HUDEP-2 (cell line): ENCODE results near the gene TTC38.

Experiments
- DNase-seq, 76 experiments: peaks; one replicate each; lab custom pipeline; 2025; ENCODE audit not compliant: unreplicated experiment in 76 of 76; lab: John Stamatoyannopoulos, UW

The TTC38 gene

DNA sequence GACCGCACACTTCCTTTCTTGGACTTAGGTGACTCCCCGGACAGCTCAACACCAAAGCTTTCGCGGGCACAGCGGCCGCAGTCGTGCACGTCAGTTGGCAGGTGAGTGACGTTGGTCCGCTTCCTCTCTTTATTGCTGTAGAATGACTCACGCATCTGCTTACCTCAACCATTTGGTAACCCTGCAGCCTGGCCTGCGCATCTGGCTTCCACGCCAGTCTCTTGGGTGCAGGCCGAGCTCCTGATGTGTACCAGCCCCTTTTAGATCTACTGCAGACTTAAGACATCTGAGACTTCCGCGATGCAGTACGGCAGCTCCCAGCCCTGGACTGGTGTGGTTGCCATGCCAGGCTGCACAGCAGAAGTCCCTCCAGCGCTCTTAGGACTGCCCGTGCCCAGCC lies 55.4 kb downstream of the TTC38 start:
- DNase-seq = no peak

DNA sequence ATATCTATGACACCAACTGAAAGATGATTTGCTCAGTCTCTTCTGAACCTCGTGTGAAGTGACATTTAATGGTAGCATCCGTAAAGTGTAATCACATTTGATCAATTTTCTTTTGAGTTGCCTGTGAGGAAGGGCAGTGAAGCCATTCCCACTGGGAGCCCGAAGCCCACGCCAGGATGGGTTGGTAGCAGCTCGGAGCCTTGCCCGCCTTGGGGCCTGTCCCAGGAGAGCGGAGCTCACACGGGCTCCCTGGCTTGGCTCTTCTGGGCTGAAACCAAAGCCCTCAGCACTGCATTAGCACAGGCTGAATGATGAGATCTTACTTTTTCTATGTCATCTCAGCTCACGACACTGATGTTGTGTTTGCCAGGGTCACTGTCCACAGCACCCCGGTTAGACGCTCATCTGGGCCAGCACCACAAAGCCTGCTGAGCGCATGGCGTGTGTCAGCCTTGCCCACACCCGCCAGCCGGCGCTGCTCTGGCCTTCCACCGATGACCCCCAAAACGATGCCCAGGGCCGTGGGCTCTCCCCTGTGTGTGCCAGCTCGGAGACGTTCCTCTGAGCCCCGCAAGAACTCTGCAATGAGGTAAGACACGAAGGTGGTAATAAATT lies 58.4 kb downstream of the TTC38 start:
- DNase-seq = no peak

DNA sequence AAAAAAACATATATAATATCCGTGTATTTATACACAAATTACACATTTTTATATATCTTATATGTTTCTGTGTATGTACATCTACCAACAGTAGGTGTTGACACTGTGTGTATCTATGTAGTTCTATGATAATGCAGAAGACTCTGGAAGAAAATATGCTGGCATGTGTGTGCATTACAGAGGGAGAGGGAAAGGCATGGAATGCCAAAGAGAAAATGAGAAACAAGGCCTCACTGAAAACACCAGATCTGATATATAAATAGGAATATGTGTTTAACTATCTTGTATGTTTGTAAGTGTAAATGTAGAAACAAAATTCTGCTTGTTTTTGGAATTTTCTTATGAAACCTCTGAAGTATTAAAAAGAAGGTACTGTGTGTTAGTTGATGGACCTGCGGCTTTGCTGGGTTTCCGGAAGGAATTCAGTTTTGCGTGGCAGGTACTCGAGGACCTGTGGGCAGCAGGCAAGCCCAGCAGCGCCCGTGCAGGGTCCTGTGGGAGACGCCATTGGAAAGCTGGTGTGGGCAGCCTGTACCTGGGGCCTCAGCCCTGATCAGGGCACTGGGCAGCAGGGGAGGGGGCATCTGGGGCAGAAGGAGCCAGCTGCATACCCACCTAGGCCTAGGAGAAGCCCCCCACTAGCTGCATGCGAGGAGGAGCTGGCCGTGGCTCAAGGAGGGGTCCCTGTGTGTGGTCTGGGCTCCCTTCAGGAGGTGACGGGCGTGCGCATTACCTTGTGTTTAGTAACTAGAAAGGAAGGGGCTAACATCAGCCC lies 60.1 kb downstream of the TTC38 start:
- no peak for DNase-seq

DNA sequence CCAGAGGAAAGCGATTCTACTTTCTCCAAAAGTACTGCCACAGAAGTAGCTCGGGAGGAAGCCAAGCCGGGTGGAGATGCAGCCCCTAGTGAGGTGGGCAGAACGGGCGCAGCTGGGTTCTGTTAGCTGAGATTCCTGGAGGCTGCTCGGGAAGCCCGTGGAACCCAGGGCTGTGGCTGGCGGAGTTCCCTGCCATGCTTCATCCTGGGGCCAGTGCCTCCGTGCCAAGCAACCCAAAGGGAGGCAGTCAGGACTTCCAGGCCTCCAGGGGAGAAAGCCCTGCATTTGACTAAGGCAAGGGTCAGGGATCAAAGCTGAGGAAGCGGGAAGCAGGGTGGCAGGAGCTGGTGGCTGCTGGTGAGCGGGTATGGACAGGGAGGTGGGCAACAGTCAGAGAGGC lies 61.0 kb downstream of the TTC38 start:
- DNase-seq = no peak

DNA sequence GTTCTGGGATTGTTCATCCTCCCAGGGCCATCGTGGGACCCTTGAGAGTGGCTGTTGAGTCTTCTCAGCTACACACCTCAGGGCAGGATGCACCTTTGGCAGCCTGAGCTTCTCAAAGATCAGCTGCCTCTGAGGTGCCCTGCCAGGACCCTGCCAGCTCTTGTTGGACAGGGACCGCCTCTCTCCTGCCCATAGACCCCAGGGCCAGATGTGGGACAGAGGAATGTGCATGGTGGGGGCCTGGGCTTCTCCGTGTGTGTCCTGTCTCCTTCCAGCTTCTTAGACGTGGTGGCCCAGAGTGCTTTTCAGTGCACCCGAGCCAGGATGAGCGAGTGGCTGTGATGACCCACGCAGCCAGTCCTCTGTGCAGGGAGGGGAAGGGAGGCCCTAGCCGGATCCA lies 61.8 kb downstream of the TTC38 start:
- DNase-seq = no peak

DNA sequence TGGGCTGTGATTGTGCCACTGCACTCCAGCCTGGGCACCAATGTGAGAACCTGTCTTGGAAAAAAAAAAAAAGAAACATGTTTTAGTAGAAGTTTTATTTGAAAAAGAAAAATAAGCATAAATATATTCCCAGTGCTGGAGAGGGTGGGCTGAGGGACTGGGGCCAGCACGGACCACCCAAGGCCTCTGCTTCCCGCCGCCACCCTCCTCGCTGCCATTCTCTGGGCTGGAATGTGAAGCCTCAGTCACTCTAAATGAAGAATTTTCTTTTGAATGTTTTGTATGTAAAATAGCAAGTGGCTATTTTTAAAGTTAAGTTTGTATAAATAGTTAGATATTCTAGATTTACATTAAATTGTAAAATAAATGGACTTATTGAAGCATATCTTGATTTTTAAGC lies 62.6 kb downstream of the TTC38 start:
- no peak for DNase-seq

DNA sequence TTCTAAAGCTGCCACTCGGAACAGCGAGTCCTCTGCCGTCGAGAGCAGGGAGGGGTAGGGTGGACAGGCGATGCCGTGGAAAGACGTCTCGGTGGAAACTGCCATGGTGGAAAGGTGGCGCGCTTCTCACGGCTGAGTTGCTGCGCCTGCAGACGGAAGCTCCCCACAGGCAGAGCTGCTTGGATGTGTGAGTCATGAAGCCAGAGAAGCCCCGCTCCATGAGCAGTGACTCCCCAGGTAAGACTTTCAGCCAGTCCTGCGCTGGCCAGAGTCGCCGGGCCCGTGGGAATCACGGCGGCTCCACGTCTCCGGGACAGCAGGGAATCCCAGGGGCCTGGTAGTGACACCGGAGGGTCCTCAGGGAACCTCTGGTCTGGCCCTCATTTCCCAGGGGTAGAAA lies 63.7 kb downstream of the TTC38 start:
- no peak for DNase-seq

DNA sequence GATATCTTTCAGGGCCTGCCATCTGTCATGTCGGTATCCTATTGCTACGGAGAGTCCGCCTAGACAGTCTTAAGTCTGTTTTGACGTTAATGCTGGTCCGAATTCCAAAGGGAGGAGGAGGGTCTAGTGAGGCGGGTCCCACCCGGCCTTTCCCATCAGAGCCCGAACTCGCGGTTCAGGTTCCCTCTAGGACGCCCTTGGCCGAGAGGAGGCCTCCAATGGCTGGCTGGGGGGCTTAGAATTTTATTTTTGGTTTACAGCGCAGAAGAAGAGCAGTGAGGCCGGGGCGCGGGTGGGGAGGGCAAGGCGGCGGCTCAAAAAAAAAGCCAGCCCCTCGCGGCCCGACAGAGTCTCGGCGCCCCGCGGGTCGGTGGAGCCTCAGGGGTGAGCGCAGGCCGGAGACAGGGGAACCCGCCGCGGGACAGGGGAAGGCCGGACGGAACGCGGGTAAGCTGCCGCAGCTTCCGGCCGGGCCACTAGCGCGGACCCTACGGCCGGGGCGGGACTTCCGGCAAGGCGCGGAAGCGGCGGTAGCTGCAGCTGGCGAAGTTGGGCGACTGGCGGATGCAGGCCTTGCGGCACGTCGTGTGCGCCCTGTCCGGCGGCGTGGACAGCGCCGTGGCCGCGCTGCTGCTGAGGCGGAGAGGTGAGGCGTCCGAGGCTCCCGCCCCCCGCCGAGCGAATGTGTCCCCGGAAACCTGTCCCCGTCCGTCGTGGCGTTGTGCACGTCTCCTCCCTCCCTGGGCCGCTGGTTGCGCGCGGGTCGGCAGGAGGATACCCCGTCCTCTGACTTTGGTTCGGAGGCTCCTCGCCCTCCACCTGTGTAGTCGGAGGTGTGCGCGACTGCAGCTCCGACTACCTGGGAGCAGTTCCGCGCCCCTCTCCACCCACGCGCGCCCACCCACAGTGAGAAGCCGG lies 67.7 kb downstream of the TTC38 start, which contains the start of gene TRMU:
Gene TRMU (plus strand): TSS at position 514 of the 918 bp plus-strand sequence. CDS start 51 bp downstream, at position 565.
- peak in 70 of 76 experiments; percentile 19 to 80 (median 66) for DNase-seq

DNA sequence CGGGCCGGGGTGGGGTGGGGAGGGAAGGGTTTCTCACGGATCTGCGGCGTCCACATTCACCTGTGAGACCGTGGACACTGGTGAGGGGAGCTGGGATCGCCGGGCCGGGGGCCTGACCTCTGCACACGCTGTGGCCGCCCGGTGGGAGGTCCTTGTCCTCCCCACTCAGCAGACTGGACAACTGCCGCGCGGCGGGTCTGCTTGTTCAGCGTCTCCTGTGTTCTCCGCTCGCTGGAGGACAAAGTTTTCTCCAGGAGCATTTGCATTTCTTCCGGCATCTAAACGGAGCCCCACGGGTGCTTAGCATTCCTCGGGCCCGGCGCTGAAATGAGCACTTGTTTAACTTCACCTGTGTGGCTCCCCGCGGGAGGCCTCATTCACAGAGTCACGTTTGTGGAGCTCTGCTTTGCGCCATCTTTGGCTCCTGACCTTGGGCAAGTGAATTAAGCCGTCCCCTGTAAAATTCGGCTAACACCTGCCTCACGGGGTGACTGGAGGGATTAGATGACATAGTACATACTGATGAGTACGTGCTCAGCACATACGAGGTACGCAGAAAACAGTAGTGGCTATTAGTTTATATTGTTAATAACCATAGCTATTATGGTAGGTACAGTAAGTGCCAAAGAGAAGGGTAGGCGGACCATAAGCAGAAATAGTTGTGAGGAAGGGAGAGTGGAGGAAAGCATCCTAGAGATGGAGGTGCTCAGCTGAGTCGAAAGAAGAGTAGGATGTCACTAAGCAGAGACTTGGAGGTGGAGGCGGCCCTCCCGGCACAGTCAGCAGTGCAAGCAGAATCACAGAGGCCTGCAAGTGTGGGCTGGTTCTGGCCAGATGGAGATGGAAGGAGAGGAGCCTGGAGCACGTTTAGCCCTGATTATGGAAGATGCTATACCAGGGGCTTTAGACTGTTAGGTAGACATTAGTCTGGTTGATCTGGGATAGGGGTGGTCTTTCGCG lies 68.6 kb downstream of the TTC38 start:
- peak in 3 of 76 experiments; percentile 4 to 27 (median 10) for DNase-seq

DNA sequence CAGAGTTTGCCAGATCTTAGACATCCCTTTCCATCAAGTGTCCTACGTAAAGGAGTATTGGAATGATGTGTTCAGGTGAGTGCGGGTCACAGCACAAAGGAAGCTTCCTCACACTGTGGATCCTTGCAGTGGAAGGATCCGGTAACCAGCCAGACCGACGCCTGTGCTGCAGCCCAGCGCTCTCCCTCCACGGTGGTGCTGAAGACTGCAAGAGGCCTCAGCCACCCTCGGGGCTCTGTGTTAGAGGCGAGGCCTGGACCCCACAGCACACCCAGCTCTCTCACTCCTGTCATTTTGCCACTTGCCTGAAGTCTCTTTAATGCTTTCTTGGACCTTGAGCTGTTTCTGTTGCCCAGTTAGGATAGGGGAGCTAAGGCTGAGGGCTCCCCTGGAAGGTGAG lies 70.1 kb downstream of the TTC38 start:
- DNase-seq = no peak

DNA sequence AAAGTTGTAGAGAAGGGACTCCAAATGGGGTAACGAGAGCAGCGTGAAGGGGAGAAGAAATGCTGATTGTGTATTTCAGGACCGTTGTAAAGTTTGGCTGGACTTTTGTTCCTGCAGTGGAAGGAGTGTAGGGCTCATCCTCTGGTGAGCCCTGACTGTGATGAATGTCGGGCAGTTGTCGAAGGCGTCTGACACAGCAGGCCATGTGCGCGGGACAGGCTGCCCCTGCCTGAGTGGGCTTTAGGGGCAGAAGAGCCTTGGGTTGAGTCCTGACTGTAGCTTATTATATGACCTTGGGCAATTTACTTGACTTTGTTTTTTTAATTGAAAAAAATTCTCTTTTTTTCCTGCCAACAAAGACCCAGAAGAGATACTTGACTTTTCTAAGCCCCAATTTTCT lies 70.8 kb downstream of the TTC38 start:
- DNase-seq = no peak

DNA sequence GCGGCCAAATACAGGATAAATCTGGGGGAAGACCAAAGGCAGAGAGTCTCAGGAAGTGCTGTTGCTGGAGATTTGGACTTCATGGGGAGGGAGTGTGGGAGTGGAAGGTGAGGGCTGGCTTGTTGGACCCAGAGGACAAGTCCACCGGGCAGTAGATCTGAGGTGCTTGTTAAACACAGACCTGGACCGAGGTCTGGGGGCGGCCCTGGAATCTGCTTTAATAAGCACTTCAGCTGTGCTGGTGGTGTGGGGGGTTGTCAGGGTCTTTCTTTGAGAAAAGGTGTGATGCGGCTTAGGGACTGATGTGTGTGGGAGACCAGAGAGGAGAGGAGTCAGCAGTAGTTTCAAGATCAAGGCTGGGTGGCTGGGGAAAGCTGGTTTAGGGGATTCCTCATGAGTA lies 72.1 kb downstream of the TTC38 start:
- no peak for DNase-seq

DNA sequence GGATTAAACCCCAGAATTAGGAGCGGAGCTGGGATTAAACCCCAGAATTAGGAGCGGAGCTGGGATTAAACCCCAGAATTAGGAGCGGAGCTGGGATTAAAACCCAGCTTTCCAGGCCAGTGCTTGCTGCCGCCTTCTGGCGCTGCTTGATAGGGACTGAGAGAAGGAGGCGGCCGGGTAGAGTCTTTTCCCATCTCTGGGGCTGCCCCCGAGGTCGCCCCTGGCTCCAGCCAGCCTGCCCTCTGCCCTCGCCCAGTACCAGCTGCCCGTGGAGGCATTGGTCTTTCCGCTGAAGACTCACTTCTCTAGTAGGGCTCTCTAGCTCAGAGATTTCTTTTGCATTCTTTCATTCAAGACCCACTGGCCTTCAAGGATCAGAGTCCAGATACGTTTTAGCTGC lies 72.9 kb downstream of the TTC38 start:
- no peak for DNase-seq
